ENCODE results near the gene BSPH1.

Gene BSPH1

DNA sequence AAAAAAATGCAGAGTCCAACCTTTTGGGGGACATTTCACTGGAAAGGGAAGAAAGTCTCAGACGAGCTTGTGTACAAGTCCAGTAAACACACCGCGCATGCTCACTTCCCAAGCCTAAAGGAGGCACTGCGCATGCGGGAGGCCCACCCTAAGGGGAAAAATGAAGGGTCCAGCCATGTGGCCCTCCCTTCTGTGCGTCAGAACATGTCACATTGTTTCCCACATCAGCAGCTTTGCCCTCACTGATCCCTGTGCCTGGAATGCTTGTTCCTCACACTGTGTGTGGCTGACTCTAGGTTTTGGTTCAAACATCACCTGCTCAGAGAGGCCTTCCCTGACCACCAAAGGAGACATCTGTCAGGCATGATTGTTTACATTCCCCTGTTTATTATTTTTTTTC lies 6.8 kb upstream of the BSPH1 start (continued):
- no peak for TF ChIP-seq TSHZ2 (CRISPR knock-in tag; IDR thresholded peaks at IDR 0.05)

GRCh38 chr19:47996230-47996727 lies 4.3 kb upstream of the BSPH1 start:
- TF ChIP-seq RARB (CRISPR knock-in tag; IDR thresholded peaks at IDR 0.05) = no peak
- TF ChIP-seq, protein P1, sequence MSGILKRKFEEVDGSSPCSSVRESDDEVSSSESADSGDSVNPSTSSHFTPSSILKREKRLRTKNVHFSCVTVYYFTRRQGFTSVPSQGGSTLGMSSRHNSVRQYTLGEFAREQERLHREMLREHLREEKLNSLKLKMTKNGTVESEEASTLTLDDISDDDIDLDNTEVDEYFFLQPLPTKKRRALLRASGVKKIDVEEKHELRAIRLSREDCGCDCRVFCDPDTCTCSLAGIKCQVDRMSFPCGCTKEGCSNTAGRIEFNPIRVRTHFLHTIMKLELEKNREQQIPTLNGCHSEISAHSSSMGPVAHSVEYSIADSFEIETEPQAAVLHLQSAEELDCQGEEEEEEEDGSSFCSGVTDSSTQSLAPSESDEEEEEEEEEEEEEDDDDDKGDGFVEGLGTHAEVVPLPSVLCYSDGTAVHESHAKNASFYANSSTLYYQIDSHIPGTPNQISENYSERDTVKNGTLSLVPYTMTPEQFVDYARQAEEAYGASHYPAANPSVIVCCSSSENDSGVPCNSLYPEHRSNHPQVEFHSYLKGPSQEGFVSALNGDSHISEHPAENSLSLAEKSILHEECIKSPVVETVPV (CRISPR knock-in tag; IDR thresholded peaks at IDR 0.05) = no peak
- no peak for TF ChIP-seq ZNF565 (CRISPR knock-in tag; conservative IDR thresholded peaks at IDR 0.05; ENCODE audit: low read depth)
- no peak for TF ChIP-seq OSR1 (CRISPR knock-in tag; IDR thresholded peaks at IDR 0.05)
- TF ChIP-seq ZNF8 (CRISPR knock-in tag; IDR thresholded peaks at IDR 0.05) = no peak
- TF ChIP-seq SNAI2 (CRISPR knock-in tag; IDR thresholded peaks at IDR 0.05) = no peak
- TF ChIP-seq CSDC2 (CRISPR knock-in tag; IDR thresholded peaks at IDR 0.05) = no peak
- TF ChIP-seq, protein P2, sequence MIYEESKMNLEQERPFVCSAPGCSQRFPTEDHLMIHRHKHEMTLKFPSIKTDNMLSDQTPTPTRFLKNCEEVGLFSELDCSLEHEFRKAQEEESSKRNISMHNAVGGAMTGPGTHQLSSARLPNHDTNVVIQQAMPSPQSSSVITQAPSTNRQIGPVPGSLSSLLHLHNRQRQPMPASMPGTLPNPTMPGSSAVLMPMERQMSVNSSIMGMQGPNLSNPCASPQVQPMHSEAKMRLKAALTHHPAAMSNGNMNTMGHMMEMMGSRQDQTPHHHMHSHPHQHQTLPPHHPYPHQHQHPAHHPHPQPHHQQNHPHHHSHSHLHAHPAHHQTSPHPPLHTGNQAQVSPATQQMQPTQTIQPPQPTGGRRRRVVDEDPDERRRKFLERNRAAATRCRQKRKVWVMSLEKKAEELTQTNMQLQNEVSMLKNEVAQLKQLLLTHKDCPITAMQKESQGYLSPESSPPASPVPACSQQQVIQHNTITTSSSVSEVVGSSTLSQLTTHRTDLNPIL (CRISPR knock-in tag; IDR thresholded peaks at IDR 0.05; ENCODE audit: low read depth) = no peak
- no peak for TF ChIP-seq ZC3H10 (CRISPR knock-in tag; IDR thresholded peaks at IDR 0.05)
- TF ChIP-seq ZFP3 (CRISPR knock-in tag; IDR thresholded peaks at IDR 0.05) = no peak
- TF ChIP-seq GLIS3 (CRISPR knock-in tag; IDR thresholded peaks at IDR 0.05) = no peak
- no peak for TF ChIP-seq ESRRG (CRISPR knock-in tag; IDR thresholded peaks at IDR 0.05)
- TF ChIP-seq TSHZ2 (CRISPR knock-in tag; IDR thresholded peaks at IDR 0.05) = no peak
- TF ChIP-seq, protein P3, sequence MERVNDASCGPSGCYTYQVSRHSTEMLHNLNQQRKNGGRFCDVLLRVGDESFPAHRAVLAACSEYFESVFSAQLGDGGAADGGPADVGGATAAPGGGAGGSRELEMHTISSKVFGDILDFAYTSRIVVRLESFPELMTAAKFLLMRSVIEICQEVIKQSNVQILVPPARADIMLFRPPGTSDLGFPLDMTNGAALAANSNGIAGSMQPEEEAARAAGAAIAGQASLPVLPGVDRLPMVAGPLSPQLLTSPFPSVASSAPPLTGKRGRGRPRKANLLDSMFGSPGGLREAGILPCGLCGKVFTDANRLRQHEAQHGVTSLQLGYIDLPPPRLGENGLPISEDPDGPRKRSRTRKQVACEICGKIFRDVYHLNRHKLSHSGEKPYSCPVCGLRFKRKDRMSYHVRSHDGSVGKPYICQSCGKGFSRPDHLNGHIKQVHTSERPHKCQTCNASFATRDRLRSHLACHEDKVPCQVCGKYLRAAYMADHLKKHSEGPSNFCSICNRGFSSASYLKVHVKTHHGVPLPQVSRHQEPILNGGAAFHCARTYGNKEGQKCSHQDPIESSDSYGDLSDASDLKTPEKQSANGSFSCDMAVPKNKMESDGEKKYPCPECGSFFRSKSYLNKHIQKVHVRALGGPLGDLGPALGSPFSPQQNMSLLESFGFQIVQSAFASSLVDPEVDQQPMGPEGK (CRISPR knock-in tag; IDR thresholded peaks at IDR 0.05; ENCODE audit: borderline replicate concordance) = no peak
- no peak for TF ChIP-seq PPARA (CRISPR knock-in tag; IDR thresholded peaks at IDR 0.05; ENCODE audit: borderline replicate concordance)
- no peak for TF ChIP-seq POU6F1 (CRISPR knock-in tag; IDR thresholded peaks at IDR 0.05; ENCODE audit: borderline replicate concordance, low read depth)
- TF ChIP-seq BACH2 (CRISPR knock-in tag; IDR thresholded peaks at IDR 0.05; ENCODE audit: borderline replicate concordance) = no peak
- no peak for TF ChIP-seq ZNF70 (CRISPR knock-in tag; IDR thresholded peaks at IDR 0.05)
- no peak for ATAC-seq
